Upper lobe of left lung (tissue), 6 donors: ENCODE measurements around the gene ERF. TPM values are rescaled to one million over a fixed set of nuclear protein-coding genes. Genes with fewer than 3 reads are reported as not detected.

ENCODE experiments used
- ATAC-seq, 2 donors: fragments of 200-7000 bp; cut with Tn5 transposase; one replicate each; pipeline ENCODE4 v1.9.1; 2022; ENCODE audit warnings: mild to moderate bottlenecking in 2 of 2, moderate library complexity in 2 of 2; ENCODE audit not compliant: low FRiP score in 2 of 2
- DNase-seq, 2 donors: peaks; one replicate each; pipeline ENCODE4 v3.0.0-alpha.2; 2019 to 2020
- H3K27ac ChIP-seq, 4 donors: fragments of 200-600 bp; sonication (generic); one replicate each; pipeline ENCODE4 v1.5.1; 2016 to 2019
- H3K27me3 ChIP-seq, 4 donors: fragments of 200-600 bp; sonication (generic); one replicate each; pipeline ENCODE4 v1.5.1; 2017 to 2019
- H3K36me3 ChIP-seq, 4 donors: fragments of 200-600 bp; sonication (generic); one replicate each; pipeline ENCODE4 v1.5.1; 2016 to 2019
- H3K4me1 ChIP-seq, 4 donors: fragments of 200-600 bp; sonication (generic); one replicate each; pipeline ENCODE4 v1.5.1; 2018 to 2019
- H3K4me3 ChIP-seq, 4 donors: fragments of 200-600 bp; sonication (generic); one replicate each; pipeline ENCODE4 v1.5.1; 2017 to 2019; ENCODE audit warnings: mild to moderate bottlenecking in 2 of 4, moderate library complexity in 1 of 4
- H3K9me3 ChIP-seq, 4 donors: fragments of 200-600 bp; sonication (generic); one replicate each; pipeline ENCODE4 v1.5.1; 2018 to 2019
- CTCF ChIP-seq, 6 experiments: fragments of 450-650 bp in 4 of 6; fragments of 200-600 bp in 2 of 6; sonication (generic) in 2 of 6; IDR thresholded peaks; one replicate each; pipeline ENCODE4 v1.5.1; 2016 to 2019; ENCODE audit warnings: antibody characterized with exemption in 6 of 6
- EP300 ChIP-seq, 4 donors: sonication (generic); formaldehyde crosslinking; IDR thresholded peaks; one replicate each; pipeline ENCODE4 v1.5.1; 2017; ENCODE audit warnings: antibody characterized with exemption in 4 of 4, control low read depth in 2 of 4
- POLR2A ChIP-seq, 4 donors: fragments of 450-650 bp; IDR thresholded peaks; one replicate each; pipeline ENCODE4 v1.5.1; 2016 to 2017; ENCODE audit warnings: antibody characterized with exemption in 4 of 4, mild to moderate bottlenecking in 2 of 4
- POLR2AphosphoS5 ChIP-seq, 2 donors: sonication (generic); formaldehyde crosslinking; IDR thresholded peaks; one replicate each; pipeline ENCODE4 v1.5.1; 2017; ENCODE audit warnings: antibody characterized with exemption in 2 of 2
- WGBS, 2 donors: methylation state at CpG; one replicate each; pipeline ENCODE4 v1.1.5; 2017 to 2018; 5-methylcytosine and 5-hydroxymethylcytosine counted together
- total RNA-seq, 6 donors: library from RNA; depleted of rRNA in 4 of 6; stranded (reverse); fragments of >200 nt in 4 of 6; gene quantifications; one replicate each; pipeline versions ENCODE4 v1.1.0 to v1.2.1, GENCODE V29; 2016 to 2021
- donor health status: DM: no; HTN: no; CAD: no; lungs with moderate emphysema.
- donor health status: DM: no; HTN: yes; CAD: no; lungs with severe emphysema.

ERF gene
- total RNA-seq, 6 donors from 2014 or later: 13.6 to 59.4 (median 32.5) TPM

GRCh38 chr19:42297039-42297438 is 42.1 kb upstream of the ERF start:
- Histone ChIP-seq H3K4me1 (peaks cover 4 to 7% (median 6%) of the 10 kb centered on the region in 4 donors), H3K36me3 (peaks cover 8 to 44% (median 32%) of the 10 kb centered on the region in 4 donors), H3K4me3 (no peak overlapping the region), H3K27ac (no peak overlapping the region), H3K9me3 (no peaks in the 10 kb centered on the region), H3K27me3 (no peaks in the 10 kb centered on the region)
- TF ChIP-seq POLR2A (IDR thresholded peaks at IDR 0.05): no peak
- TF ChIP-seq CTCF (IDR thresholded peaks at IDR 0.05): no peak
- TF ChIP-seq POLR2AphosphoS5 (IDR thresholded peaks at IDR 0.05): no peak
- TF ChIP-seq EP300 (IDR thresholded peaks at IDR 0.05): no peak
- ATAC-seq (no peak), DNase-seq (no peak)
- WGBS, 2 donors: 92 to 93% methylated on average over 6 to 15 of the region's 15 CpGs

- Histone ChIP-seq H3K4me1 (no peaks in the 10 kb centered on the region), H3K36me3 (peaks cover 11 to 55% (median 43%) of the 10 kb centered on the region in 4 donors), H3K27ac (no peak overlapping the region), H3K27me3 (no peaks in the 10 kb centered on the region), H3K9me3 (no peaks in the 10 kb centered on the region), H3K4me3 (no peak overlapping the region)
- TF ChIP-seq CTCF (IDR thresholded peaks at IDR 0.05) (peak; percentile 94 to 99 (median 96)), EP300 (IDR thresholded peaks at IDR 0.05) (no peak), POLR2AphosphoS5 (IDR thresholded peaks at IDR 0.05) (peak in 1 of 2 donors; percentile 27), POLR2A (IDR thresholded peaks at IDR 0.05) (no peak)
- ATAC-seq (peak; percentile 82 to 88), DNase-seq (peak; percentile 82 to 94)
- WGBS, 2 donors: 80 to 100% methylated on average over 1 to 6 of the region's 6 CpGs
Measured at GRCh38 chr19:42295831-42296525, 41.0 kb upstream of the ERF start.

- DNase-seq (no peak), ATAC-seq (no peak)
- H3K27me3 ChIP-seq: no peaks in the 10 kb centered on the region
- H3K36me3 ChIP-seq: peaks cover 17 to 61% (median 49%) of the 10 kb centered on the region in 4 donors
- TF ChIP-seq POLR2AphosphoS5 (IDR thresholded peaks at IDR 0.05) (no peak), POLR2A (IDR thresholded peaks at IDR 0.05) (no peak), EP300 (IDR thresholded peaks at IDR 0.05) (no peak), CTCF (IDR thresholded peaks at IDR 0.05) (no peak)
- no peak overlapping the region for H3K27ac ChIP-seq
- no peaks in the 10 kb centered on the region for H3K4me1 ChIP-seq
- no peaks in the 10 kb centered on the region for H3K9me3 ChIP-seq
- 77 to 100% methylated on average over 1 to 5 of the region's 5 CpGs for WGBS, 2 donors
- H3K4me3 ChIP-seq: no peak overlapping the region
Measured at GRCh38 chr19:42295342-42295741, 40.4 kb upstream of the ERF start.

GRCh38 chr19:42294471-42295137 is 39.7 kb upstream of the ERF start:
- no peaks in the 10 kb centered on the region for H3K27me3 ChIP-seq

More at GRCh38 chr19:42294471-42295137, 39.7 kb upstream of the ERF start:
- no peak for TF ChIP-seq EP300 (IDR thresholded peaks at IDR 0.05)
- no peak for TF ChIP-seq CTCF (IDR thresholded peaks at IDR 0.05)
- no peak for TF ChIP-seq POLR2AphosphoS5 (IDR thresholded peaks at IDR 0.05)
- no peak for TF ChIP-seq POLR2A (IDR thresholded peaks at IDR 0.05)
- 82 to 87% methylated on average over 15 to 24 of the region's 24 CpGs for WGBS, 2 donors
- Histone ChIP-seq H3K9me3 (no peaks in the 10 kb centered on the region), H3K36me3 (peaks cover 21 to 69% (median 57%) of the 10 kb centered on the region in 4 donors), H3K4me3 (no peak overlapping the region), H3K27ac (no peak overlapping the region), H3K4me1 (no peaks in the 10 kb centered on the region)
- peak in 1 of 2 donors; percentile 78 for DNase-seq
- no peak for ATAC-seq
